ENCODE data around the gene PERCC1.

Gene PERCC1

DNA sequence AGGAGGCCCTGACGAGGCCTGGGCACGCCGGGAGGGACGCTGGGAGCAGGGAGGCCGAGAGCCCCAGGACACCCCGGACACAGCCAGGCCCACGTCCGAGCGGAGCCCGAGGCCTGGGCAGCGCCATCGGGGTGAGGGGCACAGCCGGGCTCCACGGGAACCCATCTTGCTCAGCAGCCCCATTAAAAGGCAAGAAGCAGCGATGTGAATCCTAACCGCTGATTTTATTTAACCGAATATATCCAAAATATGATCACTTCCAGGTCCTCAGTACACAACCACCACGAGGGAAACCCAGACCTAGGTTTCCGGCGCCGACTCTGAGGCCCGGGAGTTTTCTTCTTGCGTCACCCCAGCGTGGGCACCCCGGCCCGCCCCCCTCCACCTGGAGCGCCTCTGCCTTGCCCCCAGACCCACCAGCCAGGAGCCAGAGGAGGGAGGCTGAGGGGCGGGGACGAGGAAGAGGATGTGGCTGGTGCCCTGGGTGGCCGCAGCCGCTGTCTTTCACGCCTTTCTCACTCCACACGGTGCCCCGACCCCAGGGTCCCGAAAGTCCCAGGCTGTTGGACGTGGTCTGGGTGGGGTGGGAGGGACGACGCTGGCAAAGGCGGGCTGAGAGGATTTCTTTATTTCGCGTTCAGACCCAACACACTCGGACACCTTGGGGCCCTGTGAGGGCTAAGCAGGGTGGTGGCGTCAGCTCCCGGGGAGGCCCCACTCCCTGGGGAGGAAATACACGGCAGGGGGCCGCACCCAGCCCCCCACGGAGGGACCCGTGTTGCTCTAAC lies 14.0 kb downstream of the PERCC1 start:
- Histone ChIP-seq H3K4me1 (ENCODE audit: insufficient read depth, low read length) (no peaks in the 10 kb centered on the region), H3K36me3 (ENCODE audit: insufficient read depth, low read length) (peaks cover 16% of the 10 kb centered on the region), H3K27me3 (ENCODE audit: insufficient read depth, low read length) (no peaks in the 10 kb centered on the region), H3K4me3 (ENCODE audit: low read length) (no peak overlapping the region), H3K9ac (ENCODE audit: low read depth, low read length) (no peak overlapping the region), H3K27ac (ENCODE audit: low read depth, low read length) (no peak overlapping the region), H3K9me3 (ENCODE audit: insufficient read depth, low read depth, low read length) (no peaks in the 10 kb centered on the region)
- 94% methylated on average over 48 of the region's 48 CpGs for WGBS

DNA sequence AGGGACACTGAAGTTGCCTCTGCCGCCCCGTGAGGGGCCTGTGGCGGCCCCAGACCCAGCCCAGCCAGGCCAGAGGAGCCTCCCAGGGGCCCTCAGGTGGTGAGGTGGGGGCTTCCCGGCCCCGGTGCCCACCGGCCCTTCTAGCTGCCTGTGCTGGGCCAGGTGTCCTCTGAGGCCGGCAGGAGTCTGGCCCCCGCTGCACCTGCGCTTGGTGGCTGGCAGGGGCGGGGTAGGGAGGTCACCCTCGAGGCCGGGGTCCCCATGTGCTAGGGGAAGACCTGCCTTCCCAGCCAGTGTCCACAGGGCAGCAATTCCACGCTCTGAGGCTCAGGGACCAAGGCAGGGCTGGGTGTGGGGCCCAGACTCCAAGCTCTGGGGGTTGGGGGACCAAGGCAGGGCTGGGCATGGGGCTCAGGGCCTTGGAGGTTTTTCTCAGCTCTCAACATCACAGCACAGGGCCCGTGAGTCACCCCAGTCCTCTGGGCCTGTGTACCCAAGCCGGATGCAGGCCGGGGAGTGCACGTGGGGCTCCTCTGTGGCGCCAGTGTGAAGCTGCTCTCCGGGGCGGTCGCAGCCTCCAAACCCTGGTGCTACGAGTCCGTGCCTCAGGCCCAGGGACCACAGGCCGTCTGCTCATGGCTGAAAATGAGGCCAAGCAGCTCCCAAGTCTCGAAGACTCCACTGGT lies 14.8 kb downstream of the PERCC1 start:
- Histone ChIP-seq H3K4me1 (ENCODE audit: insufficient read depth, low read length) (no peaks in the 10 kb centered on the region), H3K4me3 (ENCODE audit: low read length) (no peak overlapping the region), H3K27me3 (ENCODE audit: insufficient read depth, low read length) (no peaks in the 10 kb centered on the region), H3K36me3 (ENCODE audit: insufficient read depth, low read length) (peaks cover 21% of the 10 kb centered on the region), H3K27ac (ENCODE audit: low read depth, low read length) (no peak overlapping the region), H3K9me3 (ENCODE audit: insufficient read depth, low read depth, low read length) (no peaks in the 10 kb centered on the region), H3K9ac (ENCODE audit: low read depth, low read length) (no peak overlapping the region)
- 94% methylated on average over 25 of the region's 25 CpGs for WGBS

DNA sequence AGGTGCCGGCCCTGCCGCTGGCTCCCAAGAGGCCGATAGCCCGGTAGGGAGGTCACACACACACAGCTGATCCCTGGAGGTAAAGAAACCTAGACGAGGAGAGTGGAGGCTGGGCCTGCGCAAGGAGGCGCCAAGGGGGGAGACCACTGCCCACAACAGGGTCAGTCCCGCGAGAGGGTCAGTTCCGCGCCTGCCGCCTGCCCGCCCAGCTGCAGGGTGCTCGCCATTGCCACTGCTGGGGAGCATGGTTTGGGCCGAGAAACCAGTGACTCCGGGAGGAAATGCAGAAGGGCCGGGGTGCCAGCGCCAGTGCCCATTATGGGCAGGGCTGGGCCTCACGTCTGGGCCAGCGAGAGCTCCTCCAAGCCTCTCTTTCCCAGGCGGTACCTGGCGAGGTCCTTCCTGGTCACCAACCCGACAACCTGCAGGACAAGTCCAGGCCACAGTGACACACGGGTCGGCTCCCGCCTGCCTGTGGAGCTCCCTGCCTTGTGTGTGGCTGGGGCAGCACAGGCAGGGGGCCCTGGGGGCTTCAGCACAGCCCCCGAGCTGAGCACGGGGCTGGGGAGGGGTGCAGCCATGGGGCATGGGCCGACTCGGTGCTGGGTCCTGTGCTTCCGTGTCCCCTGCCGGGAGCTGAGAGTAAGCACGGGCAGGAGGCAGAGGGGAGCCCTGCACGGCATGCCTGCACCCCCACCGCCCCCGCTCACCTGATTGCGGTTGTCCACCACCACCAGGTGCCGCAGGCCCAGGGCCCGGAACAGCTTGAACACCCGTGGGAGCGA lies 15.6 kb downstream of the PERCC1 start:
- Histone ChIP-seq H3K36me3 (ENCODE audit: insufficient read depth, low read length) (peaks cover 28% of the 10 kb centered on the region), H3K9me3 (ENCODE audit: insufficient read depth, low read depth, low read length) (no peaks in the 10 kb centered on the region), H3K27me3 (ENCODE audit: insufficient read depth, low read length) (no peaks in the 10 kb centered on the region), H3K9ac (ENCODE audit: low read depth, low read length) (no peak overlapping the region), H3K4me3 (ENCODE audit: low read length) (no peak overlapping the region), H3K4me1 (ENCODE audit: insufficient read depth, low read length) (no peaks in the 10 kb centered on the region), H3K27ac (ENCODE audit: low read depth, low read length) (no peak overlapping the region)
- 96% methylated on average over 41 of the region's 41 CpGs for WGBS

DNA sequence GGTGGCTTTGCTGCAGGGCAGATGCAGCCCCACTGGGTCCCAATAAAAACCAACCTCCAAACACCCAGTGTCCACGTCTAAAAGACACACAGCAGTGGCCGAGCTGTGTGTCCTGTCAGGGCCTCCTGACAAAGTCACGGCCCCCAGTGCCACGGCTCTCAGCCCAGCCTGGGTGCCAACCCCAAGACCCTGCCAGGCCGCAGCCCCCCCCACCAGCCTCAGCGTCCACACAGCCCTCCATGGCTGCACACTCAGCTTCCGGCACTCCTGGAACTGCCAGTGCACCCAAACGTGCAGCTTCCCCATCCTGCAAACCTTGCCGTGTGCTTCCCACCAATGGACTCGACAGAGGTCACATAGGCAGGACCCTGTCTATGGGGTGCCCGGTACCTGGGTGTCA lies 17.1 kb downstream of the PERCC1 start:
- 95% methylated on average over 11 of the region's 11 CpGs for WGBS
- peaks cover 41% of the 10 kb centered on the region for H3K36me3 ChIP-seq (ENCODE audit: insufficient read depth, low read length)
- H3K9me3 ChIP-seq (ENCODE audit: insufficient read depth, low read depth, low read length), result no peaks in the 10 kb centered on the region

DNA sequence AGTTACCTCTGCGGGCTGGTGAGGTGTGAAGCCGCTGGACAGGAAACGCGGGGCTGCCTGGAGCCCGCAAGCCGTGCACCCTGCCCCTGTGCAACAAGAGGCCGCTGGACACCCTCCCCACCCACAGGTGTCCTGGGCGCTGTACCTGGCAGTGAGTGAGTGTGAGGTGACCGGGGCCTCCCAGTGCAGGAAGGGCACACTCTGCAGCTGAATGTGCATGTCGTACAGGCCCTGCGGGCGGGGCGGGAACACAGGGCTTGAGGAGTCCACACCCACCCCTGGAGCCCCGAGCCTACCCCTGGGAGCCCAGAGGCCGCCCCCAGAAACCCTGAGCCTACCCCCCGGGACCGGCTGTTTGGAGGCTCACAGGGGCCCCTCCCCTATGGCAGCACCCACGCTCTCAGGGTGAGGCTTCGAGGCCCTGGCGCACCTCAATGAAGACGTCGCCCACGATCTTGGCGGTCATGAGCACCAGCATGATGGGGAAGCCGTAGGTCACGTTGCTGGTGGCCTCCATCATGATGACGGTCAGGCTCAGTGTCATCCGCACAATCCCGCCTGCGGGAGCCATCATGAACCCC lies 17.7 kb downstream of the PERCC1 start:
- Histone ChIP-seq H3K9me3 (ENCODE audit: insufficient read depth, low read depth, low read length) (no peaks in the 10 kb centered on the region), H3K36me3 (ENCODE audit: insufficient read depth, low read length) (peaks cover 47% of the 10 kb centered on the region)
- 92% methylated on average over 30 of the region's 30 CpGs for WGBS

More for the DNA sequence above, 17.1 kb downstream of the PERCC1 start:
- Histone ChIP-seq H3K4me1 (ENCODE audit: insufficient read depth, low read length) (no peaks in the 10 kb centered on the region), H3K9ac (ENCODE audit: low read depth, low read length) (no peak overlapping the region), H3K27me3 (ENCODE audit: insufficient read depth, low read length) (no peaks in the 10 kb centered on the region), H3K27ac (ENCODE audit: low read depth, low read length) (no peak overlapping the region), H3K4me3 (ENCODE audit: low read length) (no peak overlapping the region)

DNA sequence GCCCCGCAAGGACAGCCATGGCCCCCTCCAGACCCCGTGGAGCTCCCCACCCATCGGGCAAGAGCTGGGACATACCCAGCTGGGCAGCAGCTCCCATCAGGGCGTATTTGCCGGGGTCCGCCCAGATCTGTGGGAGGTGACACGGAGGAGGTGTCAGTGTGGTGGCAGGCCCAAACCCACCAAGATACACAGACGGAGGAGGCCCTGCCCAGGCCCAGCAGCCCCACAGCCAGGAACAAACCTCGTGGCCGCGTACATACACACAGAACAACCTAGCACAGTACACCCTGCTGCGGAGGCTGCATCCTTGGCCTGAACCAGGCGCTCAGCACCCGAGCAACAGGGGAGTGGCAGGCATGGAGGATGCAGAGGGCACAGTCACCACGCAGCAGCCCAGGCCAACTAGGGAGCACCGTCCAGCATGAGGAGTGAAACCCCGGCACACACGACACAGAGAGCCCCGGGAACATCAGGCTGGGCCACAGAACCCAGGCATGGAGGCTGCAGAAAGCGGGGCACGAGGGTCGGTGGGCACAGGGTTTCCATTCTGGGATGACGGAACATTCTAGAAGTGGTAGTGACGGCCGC lies 18.4 kb downstream of the PERCC1 start:
- Histone ChIP-seq H3K4me1 (ENCODE audit: insufficient read depth, low read length) (no peaks in the 10 kb centered on the region), H3K27ac (ENCODE audit: low read depth, low read length) (no peak overlapping the region), H3K27me3 (ENCODE audit: insufficient read depth, low read length) (no peaks in the 10 kb centered on the region), H3K4me3 (ENCODE audit: low read length) (no peak overlapping the region), H3K36me3 (ENCODE audit: insufficient read depth, low read length) (peaks cover 54% of the 10 kb centered on the region), H3K9me3 (ENCODE audit: insufficient read depth, low read depth, low read length) (no peaks in the 10 kb centered on the region), H3K9ac (ENCODE audit: low read depth, low read length) (no peak overlapping the region)
- 96% methylated on average over 25 of the region's 25 CpGs for WGBS

More for the DNA sequence above, 17.7 kb downstream of the PERCC1 start:
- no peaks in the 10 kb centered on the region for H3K27me3 ChIP-seq (ENCODE audit: insufficient read depth, low read length)
- H3K9ac ChIP-seq (ENCODE audit: low read depth, low read length), result no peak overlapping the region
- no peak overlapping the region for H3K27ac ChIP-seq (ENCODE audit: low read depth, low read length)
- H3K4me3 ChIP-seq (ENCODE audit: low read length), result no peak overlapping the region
- no peaks in the 10 kb centered on the region for H3K4me1 ChIP-seq (ENCODE audit: insufficient read depth, low read length)

DNA sequence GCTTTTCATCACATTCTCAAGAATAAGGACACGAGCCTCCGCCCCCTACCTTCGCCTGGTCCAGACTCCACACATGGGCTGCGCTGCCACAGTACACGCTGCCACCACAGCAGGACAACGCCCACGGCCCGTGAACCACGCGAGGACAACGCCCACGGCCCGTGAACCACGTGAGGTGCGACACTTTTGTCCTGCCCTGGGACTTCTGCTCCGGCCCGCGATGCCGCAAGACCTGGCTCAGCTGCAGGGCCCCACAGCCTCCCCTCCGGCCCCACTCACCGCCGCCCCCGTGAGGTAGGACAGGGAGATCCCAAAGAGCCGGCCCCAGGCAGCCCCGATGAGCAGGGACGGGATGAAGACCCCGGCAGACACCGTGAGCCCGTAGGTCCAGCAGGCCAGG lies 19.3 kb downstream of the PERCC1 start:
- 94% methylated on average over 29 of the region's 29 CpGs for WGBS
- no peak overlapping the region for H3K27ac ChIP-seq (ENCODE audit: low read depth, low read length)
- H3K4me3 ChIP-seq (ENCODE audit: low read length), result no peak overlapping the region
- no peak overlapping the region for H3K9ac ChIP-seq (ENCODE audit: low read depth, low read length)
- H3K4me1 ChIP-seq (ENCODE audit: insufficient read depth, low read length), result no peaks in the 10 kb centered on the region
- H3K9me3 ChIP-seq (ENCODE audit: insufficient read depth, low read depth, low read length), result no peaks in the 10 kb centered on the region
- H3K36me3 ChIP-seq (ENCODE audit: insufficient read depth, low read length), result peaks cover 62% of the 10 kb centered on the region
- no peaks in the 10 kb centered on the region for H3K27me3 ChIP-seq (ENCODE audit: insufficient read depth, low read length)

DNA sequence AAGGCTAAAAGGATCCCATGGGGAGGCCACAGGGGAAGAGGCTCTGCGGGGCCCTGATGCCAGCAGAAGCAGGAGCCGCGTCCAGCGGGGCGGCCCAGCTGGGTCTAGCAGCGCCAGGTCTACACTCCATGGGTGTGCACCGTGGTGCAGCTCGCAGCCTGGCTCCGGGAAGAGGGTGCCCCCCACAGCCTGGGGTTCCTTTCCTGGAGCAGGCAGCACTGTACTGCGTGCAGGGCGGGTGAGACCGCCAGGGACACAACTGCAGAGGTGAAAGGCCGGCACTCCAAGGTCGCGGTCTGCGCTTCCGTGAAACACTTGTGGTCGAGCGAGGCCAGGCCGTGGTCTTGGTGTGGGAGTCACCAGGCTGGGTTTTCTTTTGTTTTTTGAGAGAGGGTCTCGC lies 20.0 kb downstream of the PERCC1 start:
- Histone ChIP-seq H3K4me3 (ENCODE audit: low read length) (no peak overlapping the region), H3K9ac (ENCODE audit: low read depth, low read length) (no peak overlapping the region), H3K9me3 (ENCODE audit: insufficient read depth, low read depth, low read length) (no peaks in the 10 kb centered on the region), H3K27me3 (ENCODE audit: insufficient read depth, low read length) (no peaks in the 10 kb centered on the region), H3K27ac (ENCODE audit: low read depth, low read length) (no peak overlapping the region), H3K4me1 (ENCODE audit: insufficient read depth, low read length) (no peaks in the 10 kb centered on the region), H3K36me3 (ENCODE audit: insufficient read depth, low read length) (peaks cover 65% of the 10 kb centered on the region)
- 94% methylated on average over 21 of the region's 21 CpGs for WGBS

DNA sequence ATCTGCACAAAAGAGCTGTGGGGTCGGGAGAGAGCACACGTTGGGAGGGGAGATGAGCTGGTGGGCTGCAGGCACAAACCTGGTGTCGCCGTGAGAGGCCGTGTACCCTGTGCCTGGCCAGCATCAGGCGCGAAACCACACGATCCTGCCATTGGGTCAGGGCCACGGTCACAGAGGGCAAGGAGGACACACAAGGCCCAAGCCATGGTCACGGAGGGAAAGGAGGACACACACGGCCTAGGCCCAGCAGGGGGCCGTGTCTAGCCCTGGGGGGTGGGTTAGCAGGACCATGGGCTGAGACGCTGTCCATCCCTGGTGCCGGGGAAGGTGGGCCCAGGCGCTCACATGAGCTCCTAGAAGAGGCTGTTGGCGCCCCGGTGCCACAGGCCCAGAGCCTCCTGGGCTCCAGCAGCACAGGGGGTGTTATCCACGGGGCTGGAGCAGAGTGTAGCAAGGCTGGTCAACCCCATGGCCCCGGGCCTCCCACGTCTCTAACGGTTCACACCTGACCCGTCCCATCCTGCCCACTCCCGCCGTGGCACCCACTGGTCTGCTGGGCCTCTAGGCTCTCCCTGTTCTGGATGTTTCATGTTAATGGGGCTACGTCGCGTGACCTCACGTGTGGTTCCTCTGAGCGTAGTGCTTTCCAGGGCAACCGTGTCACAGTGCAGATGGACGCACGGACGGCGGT lies 21.0 kb downstream of the PERCC1 start:
- Histone ChIP-seq H3K27me3 (ENCODE audit: insufficient read depth, low read length) (no peaks in the 10 kb centered on the region), H3K9ac (ENCODE audit: low read depth, low read length) (no peak overlapping the region), H3K36me3 (ENCODE audit: insufficient read depth, low read length) (peaks cover 62% of the 10 kb centered on the region), H3K4me1 (ENCODE audit: insufficient read depth, low read length) (no peaks in the 10 kb centered on the region), H3K9me3 (ENCODE audit: insufficient read depth, low read depth, low read length) (no peaks in the 10 kb centered on the region), H3K4me3 (ENCODE audit: low read length) (no peak overlapping the region), H3K27ac (ENCODE audit: low read depth, low read length) (no peak overlapping the region)
- WGBS, result 95% methylated on average over 34 of the region's 34 CpGs

DNA sequence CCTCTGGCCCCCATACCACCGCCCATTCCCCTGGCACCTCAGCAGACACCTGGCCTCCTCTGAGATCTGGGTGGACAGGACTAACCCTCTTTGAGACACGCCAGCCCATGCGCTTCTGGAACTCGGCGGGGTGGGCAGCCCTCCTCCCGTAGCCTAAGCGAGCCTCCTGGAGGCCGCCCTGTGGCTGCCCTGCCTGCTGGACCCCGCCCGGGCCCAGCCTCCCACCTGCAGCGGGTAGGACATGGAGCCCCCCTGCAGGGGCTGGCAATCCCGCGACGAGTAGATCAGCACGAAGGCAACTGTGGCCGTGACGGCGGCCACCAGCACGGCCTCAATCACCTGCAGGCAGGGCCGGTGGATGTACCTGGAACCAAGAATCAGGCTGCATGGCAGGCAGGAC lies 21.7 kb downstream of the PERCC1 start:
- peaks cover 65% of the 10 kb centered on the region for H3K36me3 ChIP-seq (ENCODE audit: insufficient read depth, low read length)
- 92% methylated on average over 20 of the region's 20 CpGs for WGBS
- H3K9me3 ChIP-seq (ENCODE audit: insufficient read depth, low read depth, low read length), result no peaks in the 10 kb centered on the region
- no peak overlapping the region for H3K4me3 ChIP-seq (ENCODE audit: low read length)
- no peak overlapping the region for H3K27ac ChIP-seq (ENCODE audit: low read depth, low read length)
- H3K9ac ChIP-seq (ENCODE audit: low read depth, low read length), result no peak overlapping the region
- no peaks in the 10 kb centered on the region for H3K4me1 ChIP-seq (ENCODE audit: insufficient read depth, low read length)
- no peaks in the 10 kb centered on the region for H3K27me3 ChIP-seq (ENCODE audit: insufficient read depth, low read length)
